Sciatic nerve (tissue), 2 donors: ENCODE measurements around the gene TUBB6. TPM values are rescaled to one million over a fixed set of nuclear protein-coding genes. Genes with fewer than 3 reads are reported as not detected.
A peak's percentile ranks its signal among the peaks of the same experiment; 100 is the strongest.

Source experiments
- ATAC-seq: fragments of 200-7000 bp; cut with Tn5 transposase; one replicate; pipeline ENCODE4 v1.9.1; 2020; ENCODE audit warnings: mild to moderate bottlenecking, moderate library complexity
- DNase-seq: peaks from one replicate; pipeline ENCODE4 v3.0.0-alpha.2; 2020; ENCODE audit warnings: low spot score
- intact Hi-C: fragments of 100-400 bp; cut with DNase I; formaldehyde crosslinking; loops from one replicate; pipeline ENCODE4 v1.14.2; 2022
- total RNA-seq: library from RNA; stranded (reverse); fragmentation: NEBNext Ultra II Directional; extraction: Animal tissue kit (Norgen Biotek cat#: 25700); gene quantifications from one replicate; pipeline ENCODE4 v1.2.1, GENCODE V29; 2021
- donor health status: DM: no; HTN: no; CAD: no.
- donor health status: DM: no; HTN: no; CAD: no.

The TUBB6 gene
- total RNA-seq, 1 donor from 2014 or later, result 141 TPM

DNA sequence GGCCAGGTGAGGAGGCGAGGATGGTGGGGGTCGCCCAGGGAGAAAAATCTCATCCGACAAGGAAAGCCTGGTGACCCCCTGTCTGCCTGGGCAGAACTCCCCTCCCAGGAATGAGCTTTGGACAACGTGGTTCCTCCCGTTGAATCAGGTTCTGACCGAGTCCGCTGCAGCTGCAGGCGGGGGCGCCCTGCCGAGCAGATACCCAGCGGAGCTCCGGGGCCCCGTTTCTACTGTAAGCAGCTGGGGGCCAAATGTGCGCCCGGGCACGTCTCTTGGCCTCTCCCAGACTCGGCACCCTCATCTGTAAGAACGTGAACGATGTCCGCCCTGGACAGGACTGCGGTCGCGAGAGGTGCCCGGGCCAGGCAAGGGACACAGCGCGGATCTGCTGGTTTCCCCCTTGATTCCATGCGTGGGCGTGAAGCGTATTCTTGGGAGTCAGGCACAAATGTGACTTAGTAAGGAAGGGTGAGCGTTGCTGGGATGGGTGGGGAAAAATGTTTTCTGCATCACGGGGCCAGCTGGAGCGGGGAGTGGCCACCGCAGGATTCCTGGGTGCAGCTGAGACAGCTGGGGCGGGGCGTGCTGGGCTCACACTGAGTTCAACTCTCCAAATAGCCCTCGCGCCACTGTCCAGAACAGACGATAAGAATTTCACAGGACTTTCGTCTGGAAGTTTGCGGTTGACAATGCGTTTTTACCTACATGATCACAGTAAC lies 20.2 kb upstream of the TUBB6 start:
- intact Hi-C loops, result no loop called here
- peak; percentile 96 for ATAC-seq
- DNase-seq, result peak; percentile 86

- ATAC-seq, result peak; percentile 25
- no peak for DNase-seq
- intact Hi-C loops, result no loop called here
These were observed 19.7 kb upstream of the TUBB6 start for GRCh38 chr18:12288403-12288755.

- no peak for DNase-seq
- intact Hi-C loops, result no loop called here
- ATAC-seq, result no peak
These were observed 18.0 kb upstream of the TUBB6 start for GRCh38 chr18:12290086-12290485.

DNA sequence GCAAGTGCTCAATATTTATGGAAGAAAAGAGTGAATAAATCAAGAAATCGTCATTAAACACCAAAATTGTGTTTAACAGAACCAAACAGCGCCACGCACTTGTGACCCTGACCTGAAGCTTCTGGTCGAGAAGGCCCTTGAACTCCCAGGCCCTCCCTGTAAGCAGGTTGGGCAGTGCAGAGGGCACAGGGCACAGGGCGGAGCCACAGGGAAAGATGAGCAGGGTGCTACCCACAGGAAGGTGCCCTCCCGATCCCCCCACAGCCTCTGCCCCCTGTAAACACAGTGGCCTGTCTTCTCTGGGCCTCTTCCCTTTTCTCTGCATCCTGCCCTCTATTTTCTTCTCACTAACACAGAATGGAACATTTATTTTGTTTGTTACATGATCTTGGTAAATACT lies 16.9 kb upstream of the TUBB6 start:
- intact Hi-C loops, result no loop called here
- DNase-seq (no peak), ATAC-seq (no peak)

DNA sequence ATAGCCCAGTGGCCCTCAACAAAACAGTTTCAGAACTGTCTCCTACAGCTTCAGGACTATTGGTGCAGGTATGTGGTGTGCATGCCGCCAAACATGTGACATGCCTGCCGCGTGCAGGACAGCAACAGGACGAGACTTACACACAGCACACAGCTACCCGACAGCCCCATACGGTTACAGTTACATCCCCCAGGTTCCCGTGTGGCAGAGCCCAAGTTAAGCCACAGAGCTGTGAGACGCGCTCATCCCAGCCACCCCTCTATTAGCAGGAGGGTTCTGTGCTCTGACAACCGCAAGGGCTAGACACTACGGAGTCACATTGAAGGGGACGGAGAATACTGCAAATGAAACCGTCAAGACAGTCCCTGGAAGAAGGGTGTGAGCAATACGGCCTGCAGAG lies 16.4 kb upstream of the TUBB6 start:
- DNase-seq, result no peak
- intact Hi-C loops, result no loop called here
- no peak for ATAC-seq

DNA sequence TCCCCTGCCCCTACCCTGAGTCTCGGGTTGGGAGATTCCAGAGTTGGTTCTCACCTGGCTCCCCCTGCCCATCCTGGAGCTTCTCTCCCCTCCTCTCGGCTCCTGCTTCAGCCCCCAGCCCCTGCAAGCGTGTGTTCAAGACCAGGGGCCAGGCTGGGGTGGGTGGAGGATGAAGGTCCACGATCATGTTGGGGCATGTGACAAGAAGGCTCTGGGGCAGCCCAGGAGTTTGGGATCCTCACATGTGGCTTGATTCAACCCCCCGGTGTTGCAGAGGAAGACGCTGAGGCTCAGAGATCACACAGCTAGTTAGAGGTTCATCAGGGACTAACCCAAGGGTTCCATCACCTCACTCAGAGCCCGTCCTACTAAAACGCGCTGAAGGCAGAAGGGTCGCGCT lies 14.2 kb upstream of the TUBB6 start:
- no peak for DNase-seq
- ATAC-seq, result no peak
- intact Hi-C loops, result no loop called here

DNA sequence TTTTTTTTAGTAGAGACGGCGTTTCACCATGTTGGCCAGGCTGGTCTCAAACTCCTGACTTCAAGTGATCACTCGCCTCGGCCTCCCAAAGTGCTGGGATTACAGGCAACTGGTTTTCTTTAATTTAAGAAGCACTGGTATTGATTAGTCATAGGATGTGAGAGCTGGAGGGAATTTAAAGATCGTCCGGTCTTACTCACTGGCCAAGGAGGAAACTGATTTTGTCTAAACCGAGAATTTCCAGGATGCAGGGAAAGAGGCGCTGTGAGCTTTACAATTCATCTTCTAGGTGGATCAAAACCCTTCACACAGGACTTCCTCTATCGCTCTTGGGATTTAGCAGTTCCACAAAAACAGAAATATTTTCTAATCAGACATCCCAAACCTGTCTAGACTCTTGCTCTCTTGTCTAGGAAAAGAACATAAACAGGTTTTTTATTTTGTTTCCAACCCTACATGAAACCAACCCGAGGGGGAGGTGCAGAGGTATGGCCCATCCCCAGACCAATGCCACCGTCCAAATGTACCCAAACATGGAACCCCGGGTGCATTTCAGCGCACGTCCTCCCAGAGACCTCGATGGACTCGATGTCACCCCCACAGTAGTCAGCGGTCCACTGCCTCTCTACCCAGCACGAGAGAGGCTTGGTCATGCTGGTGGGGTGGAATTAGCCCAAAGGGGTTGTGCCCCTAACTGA lies 12.5 kb upstream of the TUBB6 start:
- intact Hi-C loops, result no loop called here
- ATAC-seq, result no peak
- DNase-seq, result no peak

GRCh38 chr18:12296087-12296403 lies 12.0 kb upstream of the TUBB6 start:
- DNase-seq, result no peak
- ATAC-seq, result no peak
- intact Hi-C loops, result no loop called here

DNA sequence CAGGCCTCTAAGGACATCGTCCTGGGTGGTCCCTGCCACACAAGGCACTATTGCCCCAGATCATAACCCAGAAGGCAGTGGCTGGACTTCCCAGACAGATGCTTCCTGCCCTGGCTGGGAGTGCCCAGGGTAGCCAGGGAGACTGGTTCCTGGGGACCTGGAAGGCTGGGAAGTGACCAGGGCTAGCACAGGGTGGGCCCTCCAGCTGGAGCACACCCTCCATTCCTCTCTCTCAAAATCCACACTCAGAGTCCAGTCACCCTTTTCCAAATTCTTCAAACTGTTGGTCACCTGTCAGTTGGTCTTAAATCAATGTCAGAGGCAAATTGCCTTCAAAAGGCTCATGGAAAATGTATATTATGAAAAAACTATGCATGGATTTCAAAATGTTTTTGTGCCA lies 11.6 kb upstream of the TUBB6 start:
- no peak for DNase-seq
- no peak for ATAC-seq
- intact Hi-C loops, result no loop called here

DNA sequence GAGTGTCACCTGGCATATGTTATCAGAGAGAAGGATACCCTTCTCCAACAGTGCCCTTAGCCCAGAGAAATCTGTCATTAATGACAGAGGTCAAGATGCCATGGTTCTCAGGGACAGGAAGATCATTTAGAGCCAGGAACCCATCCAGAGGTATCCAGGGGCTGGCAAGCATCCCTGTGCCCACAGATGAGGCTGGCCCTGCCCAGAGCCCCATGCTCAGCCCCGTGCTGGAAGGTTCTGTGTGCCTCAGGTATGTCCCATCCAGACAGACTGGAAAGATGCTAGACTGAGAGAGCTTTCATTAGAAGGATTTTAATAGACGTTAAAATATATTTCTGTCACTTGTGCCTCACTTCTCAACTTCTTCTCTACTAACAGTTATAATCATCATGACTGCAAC lies 8.2 kb upstream of the TUBB6 start:
- ATAC-seq, result no peak
- no peak for DNase-seq
- intact Hi-C loops, result no loop called here

- intact Hi-C loops, result no loop called here
- no peak for DNase-seq
- no peak for ATAC-seq
These were observed 6.6 kb upstream of the TUBB6 start for GRCh38 chr18:12301263-12302005.

DNA sequence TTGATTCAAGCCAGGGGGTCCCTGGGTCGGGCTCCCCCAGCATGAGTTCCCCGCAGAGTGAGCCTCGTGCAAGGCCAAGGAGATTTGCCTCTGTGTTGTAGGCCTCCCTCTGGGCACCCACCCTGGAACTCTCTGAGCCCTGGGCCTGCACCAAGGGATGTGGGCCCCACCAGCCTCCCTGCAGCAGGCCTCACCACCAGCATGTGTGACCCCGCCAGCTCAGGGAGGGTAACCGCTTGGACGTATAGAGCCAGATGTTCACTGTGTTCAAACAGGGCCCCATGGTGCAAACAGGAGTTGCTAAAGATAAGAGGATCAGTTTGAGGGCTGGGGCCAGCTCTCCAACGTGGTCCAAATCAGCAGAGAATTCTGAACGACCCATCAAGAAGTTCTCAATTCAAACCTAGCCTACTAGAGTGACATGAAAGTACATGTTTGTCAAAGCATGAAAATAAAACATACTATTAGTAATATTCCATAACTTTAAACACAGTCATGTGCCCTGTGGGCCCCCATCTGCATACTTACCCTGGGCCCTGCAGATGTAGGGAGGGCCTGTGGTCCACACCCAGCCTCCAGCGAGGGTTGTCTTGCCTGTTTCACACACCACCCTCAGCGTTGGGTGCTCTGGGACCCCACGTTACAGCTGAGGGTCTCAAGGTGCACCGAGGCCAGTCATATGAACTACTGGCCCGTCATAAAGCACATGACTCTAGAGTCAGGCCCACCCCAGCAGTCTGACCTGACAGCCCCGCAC lies 5.5 kb upstream of the TUBB6 start:
- intact Hi-C loops, result no loop called here
- no peak for ATAC-seq
- no peak for DNase-seq

GRCh38 chr18:12304351-12305210 lies 3.5 kb upstream of the TUBB6 start:
- DNase-seq (no peak), ATAC-seq (no peak)
- intact Hi-C loops, result no loop called here

- intact Hi-C loops, result no loop called here
- DNase-seq (no peak), ATAC-seq (no peak)
These were observed 2.8 kb upstream of the TUBB6 start for GRCh38 chr18:12305211-12305610.

DNA sequence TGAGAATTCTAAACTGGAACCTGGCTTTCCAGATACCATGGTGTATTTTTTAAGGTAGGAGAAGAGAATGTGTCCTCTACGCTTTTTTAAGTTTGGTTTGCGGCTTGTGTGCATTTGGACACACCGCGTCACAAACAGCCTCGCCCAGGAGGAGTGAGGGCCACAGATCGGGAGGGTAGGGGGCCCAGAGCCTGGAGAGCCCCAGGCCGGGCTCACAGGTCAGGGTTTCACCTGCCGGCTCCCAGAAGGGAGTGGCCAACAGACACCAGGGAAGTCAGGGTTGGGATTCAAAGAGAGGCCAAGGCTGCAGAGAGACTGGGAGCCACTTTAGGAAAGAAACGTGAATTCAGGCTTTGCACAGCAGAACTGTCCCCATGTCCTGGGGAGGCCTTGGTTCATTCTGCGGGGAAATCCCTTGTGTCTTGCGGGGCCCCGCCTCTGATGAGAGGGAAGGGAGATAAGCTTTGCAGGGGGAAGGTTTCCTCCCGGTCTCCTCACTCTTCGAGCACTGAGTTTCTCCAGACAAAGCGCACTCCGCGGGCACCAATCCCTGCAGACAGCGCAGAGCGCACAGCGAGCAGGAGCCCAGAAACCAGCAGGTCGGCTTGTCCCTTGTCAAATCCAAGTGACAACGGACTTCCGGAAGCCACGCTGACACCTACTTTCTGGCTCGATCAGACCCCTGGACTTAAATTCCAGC lies 2.0 kb upstream of the TUBB6 start:
- intact Hi-C loops, result no loop called here
- DNase-seq (no peak), ATAC-seq (no peak)

- intact Hi-C loops, result no loop called here
- DNase-seq (peak; percentile 82), ATAC-seq (peak; percentile 75)
These were observed 1.0 kb upstream of the TUBB6 start for GRCh38 chr18:12306752-12307700.

GRCh38 chr18:12308386-12309100 lies 502 bp downstream of the TUBB6 start:
- DNase-seq (peak; percentile 90), ATAC-seq (peak; percentile 85)
- intact Hi-C loops, result no loop called here
